Measurements from ENCODE around the gene ERP27. TPM values are rescaled to one million over a fixed set of nuclear protein-coding genes. Genes with fewer than 3 reads are reported as not detected.
A peak's percentile ranks its signal among the peaks of the same experiment; 100 is the strongest.

ERP27 gene
- total RNA-seq, 1 experiment from 2014 or later = 2.3 TPM

- DNase-seq = peak; percentile 39
- BruUV-seq (replicated peaks) = no TSS peak
- Mint-ChIP-seq H3K27ac (ENCODE audit: unreplicated experiment) (no peak overlapping the region), H3K4me3 (ENCODE audit: low read depth, unreplicated experiment) (no peak overlapping the region), H3K4me1 (ENCODE audit: low read depth, unreplicated experiment) (peaks cover 42% of the 10 kb centered on the region), H3K9me3 (ENCODE audit: low read depth, unreplicated experiment) (no peaks in the 10 kb centered on the region), H3K36me3 (ENCODE audit: insufficient read depth, unreplicated experiment) (no peaks in the 10 kb centered on the region), H3K27me3 (ENCODE audit: unreplicated experiment) (no peaks in the 10 kb centered on the region)
- CTCF ChIA-PET = interaction anchor here (1.9 kb wide), 1 partner anchor 43 kb away, joined by 4 read pairs; no protein-coding TSS in a partner anchor
- no peak for TF ChIP-seq CTCF (IDR thresholded peaks at IDR 0.05; ENCODE audit: unreplicated experiment)
- intact Hi-C loops (cut with micrococcal nuclease; ENCODE audit: unreplicated experiment) = loop anchor here (5.0 kb wide), 1 partner anchor 39 kb away; no protein-coding TSS in a partner anchor
These were observed 52.1 kb downstream of the ERP27 start for GRCh38 chr12:14886271-14886670.

- CTCF ChIA-PET = no interaction called here
- no peak within 1 kb of the TSS for H3K4me3 Mint-ChIP-seq (ENCODE audit: low read depth, unreplicated experiment)
- no peak within 1 kb of the TSS for H3K27ac Mint-ChIP-seq (ENCODE audit: unreplicated experiment)
- no peaks in the 10 kb centered on the region for H3K9me3 Mint-ChIP-seq (ENCODE audit: low read depth, unreplicated experiment)
- no TSS peak for BruUV-seq (replicated peaks)
- no peaks in the 10 kb centered on the region for H3K27me3 Mint-ChIP-seq (ENCODE audit: unreplicated experiment)
- no peaks in the 10 kb centered on the region for H3K36me3 Mint-ChIP-seq (ENCODE audit: insufficient read depth, unreplicated experiment)
- no peak for DNase-seq
- H3K4me1 Mint-ChIP-seq (ENCODE audit: low read depth, unreplicated experiment) = peaks cover 38% of the 10 kb centered on the region
- TF ChIP-seq CTCF (IDR thresholded peaks at IDR 0.05; ENCODE audit: unreplicated experiment) = no peak
- intact Hi-C loops (cut with micrococcal nuclease; ENCODE audit: unreplicated experiment) = loop anchor here (5.0 kb wide), 1 partner anchor 38 kb away; no protein-coding TSS in a partner anchor
These were observed 52.6 kb downstream of the ERP27 start, which contains the start of gene MGP for GRCh38 chr12:14885718-14886221. Gene MGP (minus strand): TSS chr12:14885854. CDS start chr12:14885791, 63 bp downstream.

GRCh38 chr12:14884458-14884878 lies 53.9 kb downstream of the ERP27 start:
- BruUV-seq (replicated peaks) = no TSS peak
- CTCF ChIA-PET = no interaction called here
- no peaks in the 10 kb centered on the region for H3K36me3 Mint-ChIP-seq (ENCODE audit: insufficient read depth, unreplicated experiment)
- intact Hi-C loops (cut with micrococcal nuclease; ENCODE audit: unreplicated experiment) = no loop called here
- peaks cover 38% of the 10 kb centered on the region for H3K4me1 Mint-ChIP-seq (ENCODE audit: low read depth, unreplicated experiment)
- peak; percentile 70 for DNase-seq
- no peaks in the 10 kb centered on the region for H3K27me3 Mint-ChIP-seq (ENCODE audit: unreplicated experiment)
- H3K9me3 Mint-ChIP-seq (ENCODE audit: low read depth, unreplicated experiment) = no peaks in the 10 kb centered on the region
- no peak for TF ChIP-seq CTCF (IDR thresholded peaks at IDR 0.05; ENCODE audit: unreplicated experiment)
- H3K4me3 Mint-ChIP-seq (ENCODE audit: low read depth, unreplicated experiment) = no peak overlapping the region
- no peak overlapping the region for H3K27ac Mint-ChIP-seq (ENCODE audit: unreplicated experiment)

- intact Hi-C loops (cut with micrococcal nuclease; ENCODE audit: unreplicated experiment) = no loop called here
- CTCF ChIA-PET = interaction anchor here (0.7 kb wide), 1 partner anchor 264 kb away, joined by 3 read pairs; no protein-coding TSS in a partner anchor
These were observed 54.7 kb downstream of the ERP27 start for GRCh38 chr12:14883686-14884085.

More at GRCh38 chr12:14883686-14884085, 54.7 kb downstream of the ERP27 start:
- H3K9me3 Mint-ChIP-seq (ENCODE audit: low read depth, unreplicated experiment) = no peaks in the 10 kb centered on the region
- BruUV-seq (replicated peaks) = no TSS peak
- H3K4me1 Mint-ChIP-seq (ENCODE audit: low read depth, unreplicated experiment) = peaks cover 38% of the 10 kb centered on the region
- H3K4me3 Mint-ChIP-seq (ENCODE audit: low read depth, unreplicated experiment) = no peak overlapping the region
- no peak for TF ChIP-seq CTCF (IDR thresholded peaks at IDR 0.05; ENCODE audit: unreplicated experiment)
- no peak overlapping the region for H3K27ac Mint-ChIP-seq (ENCODE audit: unreplicated experiment)
- no peak for DNase-seq
- H3K27me3 Mint-ChIP-seq (ENCODE audit: unreplicated experiment) = no peaks in the 10 kb centered on the region
- no peaks in the 10 kb centered on the region for H3K36me3 Mint-ChIP-seq (ENCODE audit: insufficient read depth, unreplicated experiment)

All from Calu3 (cell line).